Right forelimb (tissue), 1 donor: ENCODE results near the gene IFI44L.

Experiments used
- DNase-seq: peaks from one replicate; pipeline ENCODE4 v3.0.0-alpha.2; 2018

Gene IFI44L

DNA sequence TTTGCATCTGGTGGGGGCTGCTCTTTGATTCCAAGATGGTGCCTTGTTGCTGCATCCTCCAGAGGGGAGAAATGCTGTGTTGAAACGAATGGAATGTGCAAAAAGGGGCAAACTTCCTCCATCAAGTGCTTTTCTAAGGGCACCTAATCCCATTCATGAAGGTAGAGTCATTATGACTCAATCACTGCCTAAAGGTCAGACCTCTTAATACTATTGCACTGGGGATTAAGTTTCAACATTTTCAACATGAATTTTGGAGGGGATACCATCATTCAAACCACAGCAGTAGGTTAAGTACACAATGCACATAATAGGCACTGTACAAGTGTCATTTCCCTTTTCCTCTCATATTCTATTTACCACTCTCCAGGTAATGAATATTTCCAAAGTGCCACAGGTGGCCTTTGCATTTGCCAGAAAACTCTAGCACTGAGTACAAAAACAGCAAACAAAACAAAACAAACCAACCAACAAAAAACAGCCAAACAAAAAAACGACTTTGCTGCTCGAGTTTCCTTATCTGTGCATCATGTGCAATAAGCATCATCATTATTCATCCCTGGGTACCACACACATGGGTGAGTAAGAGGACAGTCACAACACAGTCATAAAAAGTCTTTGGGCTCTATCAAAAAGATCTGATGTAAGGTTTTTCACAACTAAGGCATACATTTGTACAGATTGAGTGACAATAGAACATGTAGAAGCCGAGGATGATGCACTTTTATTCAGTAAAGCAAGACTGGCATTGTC, 71.9 kb downstream of the IFI44L start:
- DNase-seq: no peak
